Progenitor cell of endocrine pancreas (in vitro differentiated cells): ENCODE results near the gene MKNK1. TPM values are rescaled to one million over a fixed set of nuclear protein-coding genes. Genes with fewer than 3 reads are reported as not detected.

Experiments
- DNase-seq: peaks from one replicate; pipeline ENCODE4 v3.0.0; 2021; ENCODE audit warnings: low spot score; ENCODE audit not compliant: unreplicated experiment
- H3K27ac Mint-ChIP-seq: 2 replicates; pipeline ENCODE4 v1.8.0; 2021; ENCODE audit warnings: mild to moderate bottlenecking, moderate library complexity, mixed read lengths
- H3K27me3 Mint-ChIP-seq: 2 replicates; pipeline ENCODE4 v1.8.0; 2021; ENCODE audit warnings: mixed read lengths
- H3K36me3 Mint-ChIP-seq: 2 replicates; pipeline ENCODE4 v1.8.0; 2022; ENCODE audit warnings: mixed read lengths; ENCODE audit not compliant: insufficient read depth
- H3K4me1 Mint-ChIP-seq: 2 replicates; pipeline ENCODE4 v1.8.0; 2021; ENCODE audit warnings: low read depth, mixed read lengths
- H3K4me3 Mint-ChIP-seq: 2 replicates; pipeline ENCODE4 v1.8.0; 2021; ENCODE audit warnings: low read depth, mild to moderate bottlenecking, moderate library complexity, mixed read lengths
- H3K9me3 Mint-ChIP-seq: 2 replicates; pipeline ENCODE4 v1.8.0; 2021; ENCODE audit warnings: low read depth, mixed read lengths
- total RNA-seq: library from RNA; stranded (reverse); gene quantifications from 2 replicates; pipeline ENCODE4 v1.2.1, GENCODE V29; 2021
- TF ChIP-seq, protein P1 (sequence below): fragments of 200-600 bp; sonication (generic); IDR thresholded peaks from one replicate; pipeline ENCODE4 v1.5.0; 2021; ENCODE audit warnings: antibody characterized with exemption, mild to moderate bottlenecking; ENCODE audit not compliant: unreplicated experiment

The MKNK1 gene
- total RNA-seq, 1 donor from 2014 or later, result 29.3 TPM

DNA sequence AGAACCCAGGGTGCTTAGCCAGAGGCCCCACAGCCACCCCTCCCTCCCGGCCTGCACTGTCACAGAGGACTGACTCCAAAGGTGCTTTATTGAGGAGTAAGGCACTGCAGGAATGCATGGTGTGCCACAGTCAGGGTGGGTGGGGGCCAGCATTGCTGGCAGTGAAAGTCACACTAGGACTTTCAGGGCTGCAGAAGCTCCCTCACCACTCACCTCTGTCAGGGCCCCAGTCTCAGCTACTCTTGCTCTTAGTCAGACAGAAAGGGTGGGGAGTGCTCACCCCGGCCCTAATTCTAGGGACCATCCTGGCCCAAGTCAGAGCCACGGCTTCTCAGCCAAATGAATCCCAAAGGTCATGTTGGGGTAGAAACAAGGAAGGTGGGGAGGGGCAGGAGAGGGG lies 72.0 kb downstream of the MKNK1 start:
- no peak for DNase-seq
- Mint-ChIP-seq H3K36me3 (no peaks in the 10 kb centered on the region), H3K27ac (no peak overlapping the region), H3K4me1 (peaks cover 3% of the 10 kb centered on the region), H3K4me3 (no peak overlapping the region), H3K27me3 (peaks cover 74% of the 10 kb centered on the region), H3K9me3 (peaks cover 7% of the 10 kb centered on the region)
- TF ChIP-seq, protein P1, sequence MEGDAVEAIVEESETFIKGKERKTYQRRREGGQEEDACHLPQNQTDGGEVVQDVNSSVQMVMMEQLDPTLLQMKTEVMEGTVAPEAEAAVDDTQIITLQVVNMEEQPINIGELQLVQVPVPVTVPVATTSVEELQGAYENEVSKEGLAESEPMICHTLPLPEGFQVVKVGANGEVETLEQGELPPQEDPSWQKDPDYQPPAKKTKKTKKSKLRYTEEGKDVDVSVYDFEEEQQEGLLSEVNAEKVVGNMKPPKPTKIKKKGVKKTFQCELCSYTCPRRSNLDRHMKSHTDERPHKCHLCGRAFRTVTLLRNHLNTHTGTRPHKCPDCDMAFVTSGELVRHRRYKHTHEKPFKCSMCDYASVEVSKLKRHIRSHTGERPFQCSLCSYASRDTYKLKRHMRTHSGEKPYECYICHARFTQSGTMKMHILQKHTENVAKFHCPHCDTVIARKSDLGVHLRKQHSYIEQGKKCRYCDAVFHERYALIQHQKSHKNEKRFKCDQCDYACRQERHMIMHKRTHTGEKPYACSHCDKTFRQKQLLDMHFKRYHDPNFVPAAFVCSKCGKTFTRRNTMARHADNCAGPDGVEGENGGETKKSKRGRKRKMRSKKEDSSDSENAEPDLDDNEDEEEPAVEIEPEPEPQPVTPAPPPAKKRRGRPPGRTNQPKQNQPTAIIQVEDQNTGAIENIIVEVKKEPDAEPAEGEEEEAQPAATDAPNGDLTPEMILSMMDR, result no peak

DNA sequence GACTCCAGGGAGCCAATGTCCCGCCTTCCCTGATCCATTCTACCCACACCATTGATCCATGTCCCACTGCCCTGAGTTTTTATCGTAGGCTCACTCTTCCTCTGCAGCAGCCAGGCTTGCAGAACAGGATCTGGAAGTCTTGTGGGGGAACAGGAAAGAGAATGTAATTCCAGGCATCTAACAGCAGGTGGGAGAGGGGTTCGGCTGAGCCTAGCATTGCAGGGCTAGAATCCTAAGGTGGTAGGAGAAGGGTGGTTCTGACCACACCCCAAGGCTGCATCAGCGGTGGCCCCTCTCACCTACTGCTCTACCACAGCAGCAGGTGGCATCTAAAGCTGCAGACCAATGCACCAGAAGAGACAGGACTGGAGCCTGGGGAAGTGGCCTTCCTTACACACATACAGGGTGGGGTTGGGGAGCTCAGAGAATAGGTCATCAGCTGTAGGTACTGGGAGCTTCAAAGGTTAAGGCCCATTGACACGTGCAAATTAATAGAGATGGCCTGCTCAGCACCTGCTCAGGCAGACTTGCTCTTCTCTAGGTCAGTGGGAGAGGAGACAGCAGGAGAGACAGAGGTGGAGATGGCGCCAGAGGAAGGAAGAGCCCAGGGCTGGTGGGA lies 73.2 kb downstream of the MKNK1 start:
- peak; percentile 33 for DNase-seq
- peaks cover 77% of the 10 kb centered on the region for H3K27me3 Mint-ChIP-seq
- no peaks in the 10 kb centered on the region for H3K9me3 Mint-ChIP-seq
- TF ChIP-seq, protein P1, result peak; percentile 45
- no peaks in the 10 kb centered on the region for H3K36me3 Mint-ChIP-seq
- H3K27ac Mint-ChIP-seq, result no peak overlapping the region
- H3K4me3 Mint-ChIP-seq, result peak overlapping the region; percentile 22
- peaks cover 3% of the 10 kb centered on the region for H3K4me1 Mint-ChIP-seq

DNA sequence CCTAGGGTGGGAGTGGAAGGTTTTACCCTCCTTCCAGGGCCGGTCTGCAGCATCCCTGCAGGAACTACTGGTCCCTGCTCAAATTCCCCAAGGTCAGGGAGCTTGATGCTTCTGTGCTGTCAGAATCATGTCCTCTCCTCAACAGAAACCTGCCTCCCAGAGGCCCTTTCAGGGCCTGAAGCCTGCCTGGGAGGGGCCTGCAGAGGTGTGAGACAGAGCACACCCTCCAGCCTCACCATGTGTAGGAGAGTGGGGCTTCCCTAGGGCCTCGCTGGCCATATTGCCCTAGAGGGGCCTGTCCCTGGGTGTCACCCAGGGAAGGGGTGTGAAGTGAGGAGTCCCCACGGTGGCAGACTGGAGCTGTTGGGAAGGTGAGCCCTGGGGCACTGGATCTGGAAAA lies 73.8 kb downstream of the MKNK1 start:
- no peaks in the 10 kb centered on the region for H3K36me3 Mint-ChIP-seq
- H3K27me3 Mint-ChIP-seq, result peaks cover 82% of the 10 kb centered on the region
- H3K4me3 Mint-ChIP-seq, result no peak overlapping the region
- H3K27ac Mint-ChIP-seq, result no peak overlapping the region
- H3K4me1 Mint-ChIP-seq, result peaks cover 3% of the 10 kb centered on the region
- no peak for DNase-seq
- no peaks in the 10 kb centered on the region for H3K9me3 Mint-ChIP-seq
- TF ChIP-seq, protein P1, result no peak

DNA sequence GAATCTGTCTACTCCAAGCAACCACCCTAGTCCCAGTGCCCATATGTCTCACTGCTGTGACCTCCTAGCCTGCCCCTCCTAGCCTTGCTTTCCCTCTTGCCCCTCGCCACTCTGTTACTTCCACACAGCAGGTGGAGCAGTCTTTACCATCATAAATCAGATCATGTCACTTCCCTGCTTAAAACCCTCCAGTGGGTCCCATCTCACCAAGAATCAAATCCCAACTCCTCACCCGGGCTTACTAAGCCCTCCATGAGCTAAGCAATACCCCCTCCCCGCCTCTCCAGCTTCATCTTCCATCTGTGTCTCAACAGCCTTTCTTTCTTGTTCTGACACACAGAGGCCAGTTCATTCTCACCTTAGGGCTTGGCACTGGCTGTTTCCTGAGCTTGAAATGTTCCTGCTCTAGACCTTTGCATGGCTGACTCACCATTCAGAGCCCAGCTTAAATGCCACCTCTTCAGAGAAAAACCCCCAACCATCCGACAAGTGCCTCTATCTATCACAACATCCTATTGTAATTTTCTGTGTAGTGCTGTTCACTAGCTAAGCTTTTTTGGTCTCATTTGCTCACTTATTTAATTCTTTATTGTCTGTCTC lies 74.9 kb downstream of the MKNK1 start:
- Mint-ChIP-seq H3K4me3 (no peak overlapping the region), H3K36me3 (no peaks in the 10 kb centered on the region), H3K4me1 (peaks cover 3% of the 10 kb centered on the region), H3K27ac (no peak overlapping the region), H3K9me3 (no peaks in the 10 kb centered on the region), H3K27me3 (peaks cover 81% of the 10 kb centered on the region)
- no peak for DNase-seq
- TF ChIP-seq, protein P1, result no peak

DNA sequence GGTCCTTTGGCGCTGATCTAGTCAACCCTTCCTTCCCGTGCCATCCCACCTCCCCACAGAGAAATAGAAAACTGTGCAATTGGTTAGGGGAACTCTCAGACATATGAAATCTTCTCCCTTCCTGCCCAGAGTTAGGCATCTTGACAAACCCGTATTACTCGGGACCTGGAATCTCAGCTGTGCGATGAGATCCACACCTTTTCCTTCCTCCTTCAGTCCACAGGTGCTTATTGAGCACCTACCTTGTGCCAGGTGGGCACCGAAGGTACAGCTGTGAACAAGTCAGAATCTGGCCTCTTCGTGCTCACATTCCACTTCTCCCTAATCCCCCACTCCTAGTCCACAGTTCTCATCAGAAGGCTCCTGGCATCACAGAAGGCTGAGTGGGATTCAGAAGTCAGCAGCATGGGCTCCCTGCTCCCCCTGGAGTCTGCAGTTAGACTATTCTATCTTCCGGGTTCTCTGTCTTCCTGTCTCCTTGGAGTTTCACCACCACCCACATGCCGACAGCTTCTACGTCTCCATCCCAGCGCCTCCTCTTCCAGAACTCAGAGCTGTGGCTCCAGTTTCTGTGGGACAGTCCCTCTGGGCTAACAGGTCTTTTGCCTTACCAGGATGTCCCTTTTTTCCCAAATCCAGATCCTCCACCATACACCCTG lies 75.6 kb downstream of the MKNK1 start:
- Mint-ChIP-seq H3K4me3 (no peak overlapping the region), H3K9me3 (no peaks in the 10 kb centered on the region), H3K36me3 (no peaks in the 10 kb centered on the region), H3K27me3 (peaks cover 81% of the 10 kb centered on the region), H3K27ac (no peak overlapping the region), H3K4me1 (peaks cover 3% of the 10 kb centered on the region)
- no peak for DNase-seq
- TF ChIP-seq, protein P1, result peak; percentile 3
